RWPE2 (cell line): ENCODE measurements around the gene ZNF419.
"Not testable (repeated sequence)": the region's sequence is repeated elsewhere in the genome, so short reads cannot be mapped to it uniquely, and the experiment has no call there.

Experiments used
- ATAC-seq: fragments of 200-7000 bp; cut with Tn5 transposase; 3 replicates; pipeline ENCODE4 v1.9.1; 2021; ENCODE audit warnings: low read depth
- DNase-seq: peaks from one replicate; pipeline ENCODE4 v3.0.0-alpha.2; 2020; ENCODE audit warnings: low spot score
- H3K27ac ChIP-seq: fragments of 450-650 bp; 2 replicates; pipeline ENCODE4 v1.5.1; 2017; ENCODE audit warnings: mild to moderate bottlenecking; ENCODE audit not compliant: poor library complexity, severe bottlenecking
- H3K27me3 ChIP-seq: fragments of 250-450 bp; sonication (Bioruptor Pico); 2 replicates; pipeline ENCODE4 v1.5.1; 2021; ENCODE audit warnings: mild to moderate bottlenecking, moderate library complexity; ENCODE audit not compliant: insufficient read depth, poor library complexity, severe bottlenecking
- H3K36me3 ChIP-seq: fragments of 250-450 bp; sonication (Bioruptor Pico); 2 replicates; pipeline ENCODE4 v1.5.1; 2020; ENCODE audit warnings: low read depth, mild to moderate bottlenecking, moderate library complexity
- H3K4me1 ChIP-seq: fragments of 250-450 bp; sonication (Bioruptor Pico); 2 replicates; pipeline ENCODE4 v1.5.1; 2021; ENCODE audit warnings: mild to moderate bottlenecking, moderate library complexity; ENCODE audit not compliant: insufficient read depth, poor library complexity, severe bottlenecking
- H3K4me3 ChIP-seq: fragments of 250-450 bp; sonication (Bioruptor Pico); 2 replicates; pipeline ENCODE4 v1.5.1; 2021; ENCODE audit warnings: mild to moderate bottlenecking, moderate library complexity; ENCODE audit not compliant: severe bottlenecking
- H3K9me3 ChIP-seq: fragments of 250-450 bp; sonication (Bioruptor Pico); 2 replicates; pipeline ENCODE4 v1.5.1; 2021; ENCODE audit warnings: mild to moderate bottlenecking, moderate library complexity; ENCODE audit not compliant: severe bottlenecking
- CTCF ChIP-seq: fragments of 450-650 bp; IDR thresholded peaks from one replicate; pipeline ENCODE4 v1.5.1; 2017; ENCODE audit warnings: mild to moderate bottlenecking, moderate library complexity; ENCODE audit not compliant: poor library complexity, severe bottlenecking

Gene ZNF419

GRCh38 chr19:57487477-57488298 lies at the start of gene ZNF419:
TSS of gene ZNF419 (plus strand) at chr19:57487750. CDS start at chr19:57487951, 201 bp downstream.
- H3K27ac ChIP-seq, H3K27me3 ChIP-seq, H3K4me1 ChIP-seq, H3K9me3 ChIP-seq: not testable (repeated sequence)
- DNase-seq (peak; percentile 93), ATAC-seq (peak; percentile 100)
- peak within 1 kb of the TSS; percentile 93 for H3K4me3 ChIP-seq
- peaks cover 20% of the 10 kb centered on the region for H3K36me3 ChIP-seq

- Histone ChIP-seq H3K4me1 (no peaks in the 10 kb centered on the region), H3K27ac (no peak overlapping the region), H3K27me3 (no peaks in the 10 kb centered on the region), H3K36me3 (peaks cover 20% of the 10 kb centered on the region), H3K4me3 (no peak overlapping the region), H3K9me3 (no peaks in the 10 kb centered on the region)
- ATAC-seq: no peak
- no peak for DNase-seq
- TF ChIP-seq CTCF: no peak
Measured at GRCh38 chr19:57437931-57438330, 49.6 kb upstream of the ZNF419 start.

GRCh38 chr19:57438925-57439324 lies 48.6 kb upstream of the ZNF419 start:
- no peak for TF ChIP-seq CTCF
- DNase-seq: no peak

GRCh38 chr19:57441979-57442752 lies 45.4 kb upstream of the ZNF419 start:
- TF ChIP-seq CTCF: no peak
- H3K9me3 ChIP-seq: no peaks in the 10 kb centered on the region
- ATAC-seq (no peak), DNase-seq (no peak)
- no peaks in the 10 kb centered on the region for H3K4me1 ChIP-seq
- no peak overlapping the region for H3K4me3 ChIP-seq
- H3K36me3 ChIP-seq: peaks cover 32% of the 10 kb centered on the region
- no peak overlapping the region for H3K27ac ChIP-seq
- H3K27me3 ChIP-seq: no peaks in the 10 kb centered on the region

More at GRCh38 chr19:57438925-57439324, 48.6 kb upstream of the ZNF419 start:
- Histone ChIP-seq H3K4me3 (no peak overlapping the region), H3K27me3 (no peaks in the 10 kb centered on the region), H3K4me1 (no peaks in the 10 kb centered on the region), H3K27ac (no peak overlapping the region), H3K36me3 (peaks cover 30% of the 10 kb centered on the region), H3K9me3 (no peaks in the 10 kb centered on the region)
- no peak for ATAC-seq

- DNase-seq (no peak), ATAC-seq (no peak)
- Histone ChIP-seq H3K4me3 (no peak overlapping the region), H3K9me3 (no peaks in the 10 kb centered on the region), H3K4me1 (no peaks in the 10 kb centered on the region), H3K27me3 (no peaks in the 10 kb centered on the region), H3K36me3 (peaks cover 24% of the 10 kb centered on the region), H3K27ac (no peak overlapping the region)
- no peak for TF ChIP-seq CTCF
Measured at GRCh38 chr19:57443121-57443696, 44.3 kb upstream of the ZNF419 start.
